ENCODE measurements around the gene SLC35F1.
"Not testable (repeated sequence)": the region's sequence is repeated elsewhere in the genome, so short reads cannot be mapped to it uniquely, and the experiment has no call there.

SLC35F1 gene

DNA sequence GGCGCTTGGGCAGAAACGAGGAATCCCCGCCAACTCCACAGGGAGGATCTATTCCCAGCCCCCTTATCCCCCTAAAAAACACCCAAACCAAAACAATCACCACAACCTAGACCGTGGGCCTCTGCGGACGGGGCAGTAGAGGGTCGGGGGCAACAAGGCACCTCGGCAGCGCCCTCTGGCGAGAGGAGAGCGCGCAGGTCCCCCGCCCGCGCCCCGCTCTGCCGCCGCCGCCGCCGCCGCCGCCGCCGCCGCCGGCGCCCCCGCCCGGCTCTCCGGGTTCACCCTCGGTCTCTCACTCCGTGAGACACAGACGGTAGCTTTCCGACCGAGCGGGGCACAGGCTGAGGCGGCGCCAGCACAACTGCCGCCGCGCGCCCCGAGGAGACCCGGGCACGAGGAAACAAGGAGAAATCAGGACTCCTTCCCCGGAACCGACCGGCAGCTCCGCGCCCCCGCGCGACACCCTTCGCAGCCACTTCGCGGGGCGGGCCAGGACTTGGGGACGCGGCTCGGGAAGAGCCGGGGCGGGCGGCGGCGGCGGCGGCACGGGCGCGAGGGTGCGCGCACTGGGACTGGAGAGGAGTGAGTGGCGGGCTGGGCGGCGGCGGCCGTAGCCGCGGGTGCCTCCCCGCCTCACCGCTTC lies at the start of gene SLC35F1:
TSS of gene SLC35F1 (plus strand) at position 307 of the 643 bp plus-strand sequence.
- H3K27me3 ChIP-seq (ENCODE audit: insufficient read depth, poor library complexity, severe bottlenecking), result peaks cover 48% of the 10 kb centered on the region
- TF ChIP-seq, protein P1, sequence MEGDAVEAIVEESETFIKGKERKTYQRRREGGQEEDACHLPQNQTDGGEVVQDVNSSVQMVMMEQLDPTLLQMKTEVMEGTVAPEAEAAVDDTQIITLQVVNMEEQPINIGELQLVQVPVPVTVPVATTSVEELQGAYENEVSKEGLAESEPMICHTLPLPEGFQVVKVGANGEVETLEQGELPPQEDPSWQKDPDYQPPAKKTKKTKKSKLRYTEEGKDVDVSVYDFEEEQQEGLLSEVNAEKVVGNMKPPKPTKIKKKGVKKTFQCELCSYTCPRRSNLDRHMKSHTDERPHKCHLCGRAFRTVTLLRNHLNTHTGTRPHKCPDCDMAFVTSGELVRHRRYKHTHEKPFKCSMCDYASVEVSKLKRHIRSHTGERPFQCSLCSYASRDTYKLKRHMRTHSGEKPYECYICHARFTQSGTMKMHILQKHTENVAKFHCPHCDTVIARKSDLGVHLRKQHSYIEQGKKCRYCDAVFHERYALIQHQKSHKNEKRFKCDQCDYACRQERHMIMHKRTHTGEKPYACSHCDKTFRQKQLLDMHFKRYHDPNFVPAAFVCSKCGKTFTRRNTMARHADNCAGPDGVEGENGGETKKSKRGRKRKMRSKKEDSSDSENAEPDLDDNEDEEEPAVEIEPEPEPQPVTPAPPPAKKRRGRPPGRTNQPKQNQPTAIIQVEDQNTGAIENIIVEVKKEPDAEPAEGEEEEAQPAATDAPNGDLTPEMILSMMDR (IDR thresholded peaks at IDR 0.05; ENCODE audit: poor library complexity, severe bottlenecking), result peak; percentile 37
- DNase-seq (ENCODE audit: low spot score) (no peak), ATAC-seq (ENCODE audit: low read depth) (peak; percentile 41; the same call in 2 of the 3 replicates)
- no peak within 1 kb of the TSS for H3K27ac ChIP-seq (ENCODE audit: poor library complexity, severe bottlenecking)
- peak within 1 kb of the TSS; percentile 20 for H3K4me3 ChIP-seq (ENCODE audit: severe bottlenecking)
- no peaks in the 10 kb centered on the region for H3K9me3 ChIP-seq (ENCODE audit: severe bottlenecking)
- H3K36me3 ChIP-seq (ENCODE audit: low read depth), result no peaks in the 10 kb centered on the region
- no peaks in the 10 kb centered on the region for H3K4me1 ChIP-seq (ENCODE audit: insufficient read depth, poor library complexity, severe bottlenecking)

DNA sequence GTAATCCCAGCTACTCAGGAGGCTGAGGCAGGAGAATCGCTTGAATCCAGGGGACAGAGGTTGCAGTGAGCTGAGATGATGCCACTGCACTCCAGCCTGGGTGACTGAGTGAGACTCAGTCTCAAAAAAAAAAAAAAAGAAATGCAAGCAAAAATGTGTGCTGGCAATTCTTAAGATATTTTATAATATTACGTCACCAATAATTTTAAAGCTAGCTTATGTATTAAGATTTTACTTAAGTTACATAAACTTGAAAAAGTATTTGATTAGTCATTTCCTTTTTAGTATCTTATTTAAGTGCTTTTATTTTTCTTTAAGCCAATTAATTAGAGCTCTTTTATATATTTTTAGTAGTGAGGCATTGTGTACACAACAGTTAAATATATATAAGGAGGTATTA lies 48.5 kb upstream of the SLC35F1 start:
- H3K4me1 ChIP-seq (ENCODE audit: insufficient read depth, poor library complexity, severe bottlenecking); H3K27me3 ChIP-seq (ENCODE audit: insufficient read depth, poor library complexity, severe bottlenecking); H3K9me3 ChIP-seq (ENCODE audit: severe bottlenecking); H3K27ac ChIP-seq (ENCODE audit: poor library complexity, severe bottlenecking); H3K36me3 ChIP-seq (ENCODE audit: low read depth); ATAC-seq (ENCODE audit: low read depth); H3K4me3 ChIP-seq (ENCODE audit: severe bottlenecking); DNase-seq (ENCODE audit: low spot score): not testable (repeated sequence)

DNA sequence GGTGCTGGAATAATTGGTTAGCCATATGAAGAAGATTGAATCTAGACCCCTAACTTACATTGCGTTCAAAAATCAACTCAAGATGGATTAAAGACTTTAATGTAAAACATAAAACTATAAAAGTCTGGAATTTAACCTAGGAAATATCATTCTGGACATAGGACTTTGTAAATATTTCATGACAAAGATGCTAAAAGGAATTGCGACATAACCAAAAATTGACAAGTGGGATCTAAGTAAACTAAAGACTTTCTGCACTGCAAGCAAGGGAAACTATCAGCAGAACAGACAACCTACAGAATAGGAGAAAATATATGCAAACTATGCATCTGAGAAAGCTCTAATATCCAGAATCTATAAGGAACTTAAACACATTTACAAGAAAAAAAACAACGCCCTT lies 45.5 kb upstream of the SLC35F1 start:
- DNase-seq (ENCODE audit: low spot score), result no peak
- TF ChIP-seq, protein P1 (IDR thresholded peaks at IDR 0.05; ENCODE audit: poor library complexity, severe bottlenecking), result no peak
- Histone ChIP-seq H3K27me3 (ENCODE audit: insufficient read depth, poor library complexity, severe bottlenecking) (no peaks in the 10 kb centered on the region), H3K9me3 (ENCODE audit: severe bottlenecking) (no peaks in the 10 kb centered on the region), H3K4me3 (ENCODE audit: severe bottlenecking) (no peak overlapping the region), H3K27ac (ENCODE audit: poor library complexity, severe bottlenecking) (no peak overlapping the region), H3K36me3 (ENCODE audit: low read depth) (no peaks in the 10 kb centered on the region), H3K4me1 (ENCODE audit: insufficient read depth, poor library complexity, severe bottlenecking) (no peaks in the 10 kb centered on the region)
- ATAC-seq (ENCODE audit: low read depth), result no peak

DNA sequence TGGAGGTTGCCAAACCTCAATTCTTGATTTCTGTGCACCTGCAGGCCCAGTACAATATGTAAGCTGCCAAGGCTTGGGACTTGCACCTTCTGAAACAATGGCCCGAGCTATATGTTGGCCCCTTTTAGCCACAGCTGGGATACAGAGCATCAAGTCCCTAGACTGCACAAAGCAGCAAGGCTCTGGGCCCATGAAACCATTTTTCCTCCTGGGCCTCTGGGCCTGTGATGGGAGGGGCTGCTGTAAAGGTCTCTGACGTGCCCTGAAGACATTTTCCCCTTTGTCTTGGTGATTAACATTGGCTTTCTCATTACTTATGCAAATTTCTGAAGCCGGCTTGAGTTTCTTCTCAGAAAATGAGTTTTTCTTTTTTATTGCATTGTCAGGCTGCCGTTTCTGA lies 40.5 kb upstream of the SLC35F1 start:
- H3K36me3 ChIP-seq (ENCODE audit: low read depth), result no peaks in the 10 kb centered on the region
- no peak overlapping the region for H3K27ac ChIP-seq (ENCODE audit: poor library complexity, severe bottlenecking)
- no peak overlapping the region for H3K4me3 ChIP-seq (ENCODE audit: severe bottlenecking)
- H3K9me3 ChIP-seq (ENCODE audit: severe bottlenecking), result no peaks in the 10 kb centered on the region
- DNase-seq (ENCODE audit: low spot score) (no peak), ATAC-seq (ENCODE audit: low read depth) (no peak)
- H3K27me3 ChIP-seq (ENCODE audit: insufficient read depth, poor library complexity, severe bottlenecking), result no peaks in the 10 kb centered on the region
- TF ChIP-seq, protein P1 (IDR thresholded peaks at IDR 0.05; ENCODE audit: poor library complexity, severe bottlenecking), result no peak
- no peaks in the 10 kb centered on the region for H3K4me1 ChIP-seq (ENCODE audit: insufficient read depth, poor library complexity, severe bottlenecking)

DNA sequence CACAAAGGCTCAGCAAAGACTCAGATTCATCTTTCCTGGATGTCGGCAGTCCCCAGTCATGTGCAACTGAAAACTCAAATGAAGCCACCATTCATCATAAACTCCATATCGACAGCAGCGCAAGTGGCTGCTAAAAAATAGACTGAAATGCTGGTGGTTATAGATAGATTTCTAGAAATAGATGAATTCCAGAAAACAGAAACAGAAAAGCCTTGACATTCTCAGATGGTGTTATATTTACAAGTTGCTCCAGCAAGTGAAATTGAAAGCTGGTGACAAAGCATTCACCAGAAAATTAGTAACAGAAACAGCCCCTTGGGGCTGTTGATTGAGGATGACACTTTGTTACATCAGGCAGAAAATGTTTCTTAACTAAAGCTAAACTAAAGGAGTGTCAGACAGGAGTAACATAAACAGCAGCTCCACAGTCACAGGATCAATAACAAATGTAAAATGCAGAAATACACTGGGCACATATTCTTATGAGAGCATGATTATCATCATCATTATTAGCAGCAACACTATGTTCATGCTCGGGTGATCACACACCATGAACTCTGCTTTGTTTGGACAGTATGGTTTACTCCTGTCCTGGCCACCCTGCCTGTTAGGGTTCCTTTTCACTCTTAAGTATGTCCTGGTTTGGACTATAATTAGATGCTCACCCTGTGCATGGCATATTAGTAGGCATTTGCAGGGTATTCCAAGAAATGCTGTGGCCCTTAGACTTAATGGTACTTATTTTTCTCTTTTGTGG lies 36.4 kb upstream of the SLC35F1 start:
- H3K4me3 ChIP-seq (ENCODE audit: severe bottlenecking), result no peak overlapping the region
- H3K27ac ChIP-seq (ENCODE audit: poor library complexity, severe bottlenecking), result no peak overlapping the region
- no peaks in the 10 kb centered on the region for H3K27me3 ChIP-seq (ENCODE audit: insufficient read depth, poor library complexity, severe bottlenecking)
- H3K4me1 ChIP-seq (ENCODE audit: insufficient read depth, poor library complexity, severe bottlenecking), result no peaks in the 10 kb centered on the region
- ATAC-seq (ENCODE audit: low read depth) (no peak), DNase-seq (ENCODE audit: low spot score) (no peak)
- TF ChIP-seq, protein P1 (IDR thresholded peaks at IDR 0.05; ENCODE audit: poor library complexity, severe bottlenecking), result no peak
- H3K36me3 ChIP-seq (ENCODE audit: low read depth), result no peaks in the 10 kb centered on the region
- no peaks in the 10 kb centered on the region for H3K9me3 ChIP-seq (ENCODE audit: severe bottlenecking)

Data from RWPE2 (cell line).